22Rv1 (cell line): ENCODE data around the gene TALDO1.

Source experiments
- ZFX ChIP-seq: fragments of 450-650 bp; IDR thresholded peaks from 2 replicates; pipeline ENCODE4 v1.6.1; 2017; ENCODE audit warnings: antibody characterized with exemption, borderline replicate concordance
- TF ChIP-seq, protein P1 (sequence below): fragments of 450-650 bp; IDR thresholded peaks from 2 replicates; pipeline ENCODE4 v1.5.1; 2017; ENCODE audit warnings: mild to moderate bottlenecking

DNA sequence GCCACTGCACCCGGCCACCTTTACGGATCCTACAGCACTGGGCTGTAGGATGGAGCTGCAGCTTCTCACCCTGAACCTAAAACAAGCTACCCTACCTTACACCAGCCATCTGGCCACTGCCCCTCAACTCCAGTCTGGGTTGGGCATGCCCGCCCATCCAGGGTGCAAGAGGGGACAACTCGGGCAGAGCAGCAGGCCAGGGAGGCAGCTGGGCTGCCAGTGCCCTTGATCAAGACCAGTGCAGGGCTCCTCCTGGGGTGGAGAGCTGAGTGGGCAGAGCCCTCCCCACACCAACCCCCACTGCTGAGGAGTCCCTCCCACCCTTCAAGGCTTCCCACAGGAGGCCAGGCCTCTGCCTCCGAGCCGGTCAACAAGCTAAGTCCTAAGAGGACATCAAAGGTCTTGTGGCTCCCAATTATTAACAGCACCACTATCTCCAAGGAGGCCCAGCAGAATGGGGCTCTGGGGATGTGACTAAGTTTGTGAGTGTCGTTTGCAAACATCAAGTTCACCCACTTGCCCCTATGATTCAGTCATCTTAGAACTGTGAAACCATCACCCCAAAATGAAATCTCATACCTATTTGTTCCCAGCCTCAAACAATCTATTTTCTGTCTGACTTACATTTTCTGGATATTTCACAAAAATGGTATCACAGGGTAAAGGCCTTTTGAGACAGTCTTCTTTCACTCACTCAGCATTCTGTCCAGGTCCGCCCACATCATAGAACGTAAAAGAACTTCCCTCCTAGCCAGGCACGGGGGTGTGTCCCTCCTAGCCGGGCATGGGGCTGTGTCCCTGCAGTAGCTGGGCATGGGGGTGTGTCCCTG, 19.1 kb downstream of the TALDO1 start:
- TF ChIP-seq, protein P1, sequence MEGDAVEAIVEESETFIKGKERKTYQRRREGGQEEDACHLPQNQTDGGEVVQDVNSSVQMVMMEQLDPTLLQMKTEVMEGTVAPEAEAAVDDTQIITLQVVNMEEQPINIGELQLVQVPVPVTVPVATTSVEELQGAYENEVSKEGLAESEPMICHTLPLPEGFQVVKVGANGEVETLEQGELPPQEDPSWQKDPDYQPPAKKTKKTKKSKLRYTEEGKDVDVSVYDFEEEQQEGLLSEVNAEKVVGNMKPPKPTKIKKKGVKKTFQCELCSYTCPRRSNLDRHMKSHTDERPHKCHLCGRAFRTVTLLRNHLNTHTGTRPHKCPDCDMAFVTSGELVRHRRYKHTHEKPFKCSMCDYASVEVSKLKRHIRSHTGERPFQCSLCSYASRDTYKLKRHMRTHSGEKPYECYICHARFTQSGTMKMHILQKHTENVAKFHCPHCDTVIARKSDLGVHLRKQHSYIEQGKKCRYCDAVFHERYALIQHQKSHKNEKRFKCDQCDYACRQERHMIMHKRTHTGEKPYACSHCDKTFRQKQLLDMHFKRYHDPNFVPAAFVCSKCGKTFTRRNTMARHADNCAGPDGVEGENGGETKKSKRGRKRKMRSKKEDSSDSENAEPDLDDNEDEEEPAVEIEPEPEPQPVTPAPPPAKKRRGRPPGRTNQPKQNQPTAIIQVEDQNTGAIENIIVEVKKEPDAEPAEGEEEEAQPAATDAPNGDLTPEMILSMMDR: no peak
- TF ChIP-seq ZFX: no peak
